ENCODE data around the gene RNF152. TPM values are rescaled to one million over a fixed set of nuclear protein-coding genes. Genes with fewer than 3 reads are reported as not detected.

RNF152 gene
- total and polyA plus RNA-seq, 2 of the 4 experiments (the other 2 are of a cell fraction), result 7.5 to 18.5 TPM

DNA sequence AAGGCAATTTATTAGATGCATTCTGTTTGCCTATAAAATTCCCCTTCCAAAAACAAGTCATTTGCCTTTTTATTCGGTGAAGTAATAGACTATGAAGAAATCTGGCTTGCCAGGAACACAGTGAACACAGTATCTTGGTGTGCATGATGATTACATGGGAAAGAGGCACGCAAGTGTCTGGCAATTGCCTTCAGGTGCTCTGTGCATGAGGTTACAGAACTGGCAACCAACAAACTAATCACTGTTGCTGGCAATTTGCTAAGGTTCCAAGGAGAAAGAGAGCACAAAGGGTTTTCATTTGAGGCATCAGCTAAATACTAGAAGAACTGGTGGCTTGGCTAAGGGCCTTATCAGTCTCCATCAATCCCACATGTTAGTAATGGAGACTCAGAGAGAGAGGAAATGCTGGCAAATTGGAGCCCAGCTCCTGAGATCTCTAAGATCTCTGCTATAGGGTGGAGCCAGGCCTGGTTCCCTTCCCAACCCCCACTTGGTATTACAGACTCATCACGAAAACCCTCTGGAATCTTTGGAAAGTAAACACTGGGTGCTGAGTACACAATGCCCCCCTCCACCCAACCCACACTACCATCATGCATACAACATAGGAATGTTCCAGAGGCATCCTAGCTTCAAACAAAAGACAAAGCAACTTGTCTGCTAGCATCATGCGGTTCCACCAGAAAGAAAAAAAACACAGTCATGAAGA is 10.4 kb downstream of the RNF152 start:
- peaks cover 11% of the 10 kb centered on the region for H3K9me1 ChIP-seq (ENCODE audit: insufficient read depth, low read length)
- H3K9ac ChIP-seq (ENCODE audit: low read depth, low read length), result no peak overlapping the region
- H3K4ac ChIP-seq (ENCODE audit: low read depth, low read length), result no peak overlapping the region
- H3K14ac ChIP-seq (replicated peaks; ENCODE audit: low read depth, low read length), result 0 out of 2 replicates have a peak overlapping the region, but pooled peaks have one; percentile 30
- DNase-seq, result peak; percentile 19
- ChIA-PET POLR2A (ENCODE audit: unreplicated experiment) (no interaction called here), CTCF (interaction anchor here (0.6 kb wide), 2 partner anchors 21 to 258 kb away, joined by 5 to 7 read pairs; no protein-coding TSS in a partner anchor)
- peak overlapping the region; percentile 52 for H2AK9ac ChIP-seq (replicated peaks; ENCODE audit: low read depth, low read length, poor library complexity)
- no peak overlapping the region for H4K8ac ChIP-seq (ENCODE audit: low read depth in 2 of 2, low read length in 2 of 2)
- H3K4me3 ChIP-seq (ENCODE audit: insufficient read depth, low read depth, low read length), result no peak overlapping the region
- no peak overlapping the region for H2AFZ ChIP-seq (replicated peaks; ENCODE audit: low read length, poor library complexity)
- in situ Hi-C loops (cut with MboI; ENCODE audit: low sequenced_read_pairs) (no loop called here), dilution Hi-C loops (cut with HindIII; ENCODE audit: low sequenced_read_pairs, unreplicated experiment) (no loop called here), intact Hi-C loops (cut with micrococcal nuclease) (no loop called here)
- H3K27me3 ChIP-seq (ENCODE audit: control insufficient read depth, insufficient read depth, low read length), result no peaks in the 10 kb centered on the region
- no peak overlapping the region for H3K56ac ChIP-seq (ENCODE audit: extremely low read depth, insufficient read depth, low read length)
- H3K23ac ChIP-seq (ENCODE audit: low read depth, low read length), result 0 out of 2 replicates have a peak overlapping the region, but pooled peaks have one; percentile 21
- H2BK20ac ChIP-seq (ENCODE audit: low read depth, low read length), result no peak overlapping the region
- no TSS peak for BruUV-seq (replicated peaks)
- H2BK15ac ChIP-seq (ENCODE audit: low read depth, low read length), result no peak overlapping the region
- peaks cover 5% of the 10 kb centered on the region; the same call in 1 of the 2 replicates for H4K20me1 ChIP-seq (ENCODE audit: insufficient read depth, low read length)
- no peak overlapping the region for H2AK5ac ChIP-seq (ENCODE audit: low read depth, low read length)
- H3K36me3 ChIP-seq (ENCODE audit: control insufficient read depth, insufficient read depth, low read length), result peaks cover 6% of the 10 kb centered on the region
- no peak overlapping the region for H3K18ac ChIP-seq (ENCODE audit: low read depth, low read length)
- ATAC-seq (ENCODE audit: low read depth), result no peak; the same call in 1 of the 2 replicates
- no peaks in the 10 kb centered on the region for H3K9me3 ChIP-seq (ENCODE audit: control insufficient read depth, insufficient read depth, low read length)
- WGBS, 2 experiments (ENCODE audit: extremely low coverage in 2 of 2, insufficient read length in 1 of 2), result 100% methylated on average over 1 of the region's 4 CpGs; no CpG with 5 or more reads in 1 of the 2 experiments
- no peak overlapping the region for H2BK120ac ChIP-seq (ENCODE audit: low read depth, low read length)
- no peak overlapping the region for H4K5ac ChIP-seq (ENCODE audit: low read depth, low read length)
- no peak overlapping the region for H3K27ac ChIP-seq (ENCODE audit: insufficient read depth, low read length)
- peaks cover 36 to 61% of the 10 kb centered on the region in 2 experiments for H3K79me1 ChIP-seq (ENCODE audit: low read depth in 1 of 2, low read length in 2 of 2)
- peaks cover 3% of the 10 kb centered on the region; the same call in 1 of the 2 replicates for H3K4me1 ChIP-seq (ENCODE audit: control insufficient read depth, insufficient read depth, low read length)
- H3K4me2 ChIP-seq (ENCODE audit: low read depth, low read length), result no peak overlapping the region
- no peak overlapping the region for H2BK5ac ChIP-seq (ENCODE audit: low read depth, low read length, poor library complexity, severe bottlenecking)
- TF ChIP-seq POLR2A (IDR thresholded peaks at IDR 0.05; ENCODE audit: low read depth, low read length), result no peak
- TF ChIP-seq, protein P1, sequence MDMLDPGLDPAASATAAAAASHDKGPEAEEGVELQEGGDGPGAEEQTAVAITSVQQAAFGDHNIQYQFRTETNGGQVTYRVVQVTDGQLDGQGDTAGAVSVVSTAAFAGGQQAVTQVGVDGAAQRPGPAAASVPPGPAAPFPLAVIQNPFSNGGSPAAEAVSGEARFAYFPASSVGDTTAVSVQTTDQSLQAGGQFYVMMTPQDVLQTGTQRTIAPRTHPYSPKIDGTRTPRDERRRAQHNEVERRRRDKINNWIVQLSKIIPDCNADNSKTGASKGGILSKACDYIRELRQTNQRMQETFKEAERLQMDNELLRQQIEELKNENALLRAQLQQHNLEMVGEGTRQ (IDR thresholded peaks at IDR 0.05; ENCODE audit: low read depth, low read length), result no peak
- no peak for TF ChIP-seq MAZ (IDR thresholded peaks at IDR 0.05; ENCODE audit: borderline replicate concordance, low read depth, low read length)
- TF ChIP-seq CHD1 (IDR thresholded peaks at IDR 0.05; ENCODE audit: low read depth, low read length), result no peak
- TF ChIP-seq CEBPB (IDR thresholded peaks at IDR 0.05; ENCODE audit: low read depth, low read length), result no peak
- TF ChIP-seq SMC3 (IDR thresholded peaks at IDR 0.05; ENCODE audit: low read depth, low read length), result no peak
- TF ChIP-seq MXI1 (IDR thresholded peaks at IDR 0.05; ENCODE audit: borderline replicate concordance, low read depth, low read length), result no peak
- TF ChIP-seq RCOR1 (IDR thresholded peaks at IDR 0.05; ENCODE audit: insufficient replicate concordance, low read length), result no peak
- no peak for TF ChIP-seq RAD21 (IDR thresholded peaks at IDR 0.05; ENCODE audit: low read length)
- no peak for TF ChIP-seq MAFK (IDR thresholded peaks at IDR 0.05; ENCODE audit: low read depth, low read length)
- TF ChIP-seq, protein P2, sequence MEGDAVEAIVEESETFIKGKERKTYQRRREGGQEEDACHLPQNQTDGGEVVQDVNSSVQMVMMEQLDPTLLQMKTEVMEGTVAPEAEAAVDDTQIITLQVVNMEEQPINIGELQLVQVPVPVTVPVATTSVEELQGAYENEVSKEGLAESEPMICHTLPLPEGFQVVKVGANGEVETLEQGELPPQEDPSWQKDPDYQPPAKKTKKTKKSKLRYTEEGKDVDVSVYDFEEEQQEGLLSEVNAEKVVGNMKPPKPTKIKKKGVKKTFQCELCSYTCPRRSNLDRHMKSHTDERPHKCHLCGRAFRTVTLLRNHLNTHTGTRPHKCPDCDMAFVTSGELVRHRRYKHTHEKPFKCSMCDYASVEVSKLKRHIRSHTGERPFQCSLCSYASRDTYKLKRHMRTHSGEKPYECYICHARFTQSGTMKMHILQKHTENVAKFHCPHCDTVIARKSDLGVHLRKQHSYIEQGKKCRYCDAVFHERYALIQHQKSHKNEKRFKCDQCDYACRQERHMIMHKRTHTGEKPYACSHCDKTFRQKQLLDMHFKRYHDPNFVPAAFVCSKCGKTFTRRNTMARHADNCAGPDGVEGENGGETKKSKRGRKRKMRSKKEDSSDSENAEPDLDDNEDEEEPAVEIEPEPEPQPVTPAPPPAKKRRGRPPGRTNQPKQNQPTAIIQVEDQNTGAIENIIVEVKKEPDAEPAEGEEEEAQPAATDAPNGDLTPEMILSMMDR (conservative IDR thresholded peaks at IDR 0.05; ENCODE audit: low read depth, low read length), result no peak
- TF ChIP-seq, protein P3, sequence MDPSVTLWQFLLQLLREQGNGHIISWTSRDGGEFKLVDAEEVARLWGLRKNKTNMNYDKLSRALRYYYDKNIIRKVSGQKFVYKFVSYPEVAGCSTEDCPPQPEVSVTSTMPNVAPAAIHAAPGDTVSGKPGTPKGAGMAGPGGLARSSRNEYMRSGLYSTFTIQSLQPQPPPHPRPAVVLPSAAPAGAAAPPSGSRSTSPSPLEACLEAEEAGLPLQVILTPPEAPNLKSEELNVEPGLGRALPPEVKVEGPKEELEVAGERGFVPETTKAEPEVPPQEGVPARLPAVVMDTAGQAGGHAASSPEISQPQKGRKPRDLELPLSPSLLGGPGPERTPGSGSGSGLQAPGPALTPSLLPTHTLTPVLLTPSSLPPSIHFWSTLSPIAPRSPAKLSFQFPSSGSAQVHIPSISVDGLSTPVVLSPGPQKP (IDR thresholded peaks at IDR 0.05; ENCODE audit: borderline replicate concordance, low read depth, low read length), result no peak
- TF ChIP-seq FOS (IDR thresholded peaks at IDR 0.05; ENCODE audit: low read depth, low read length), result no peak
- no peak for TF ChIP-seq BHLHE40 (IDR thresholded peaks at IDR 0.05; ENCODE audit: low read depth, low read length)
- no peak overlapping the region for H4K91ac ChIP-seq (ENCODE audit: insufficient read depth, low read depth, low read length)

All from IMR-90 (cell line).